Aorta (tissue), 5 donors: ENCODE measurements around the gene PHLPP1. TPM values are rescaled to one million over a fixed set of nuclear protein-coding genes. Genes with fewer than 3 reads are reported as not detected.

Source experiments
- ATAC-seq: fragments of 200-7000 bp; cut with Tn5 transposase; one replicate; pipeline ENCODE4 v1.9.1; 2022; ENCODE audit warnings: moderate library complexity; ENCODE audit not compliant: low FRiP score
- DNase-seq, 2 donors: peaks; one replicate each; pipeline ENCODE4 v3.0.0-alpha.2; 2020
- H3K27ac ChIP-seq, 2 donors: one replicate each; pipeline ENCODE4 v1.5.1; 2013; ENCODE audit warnings: low read length in 2 of 2, mild to moderate bottlenecking in 2 of 2, moderate library complexity in 2 of 2, control low read depth in 1 of 2, inconsistent platforms in 1 of 2, low read depth in 1 of 2
- H3K27me3 ChIP-seq, 2 donors: one replicate each; pipeline ENCODE4 v1.6.1; 2013; ENCODE audit warnings: control low read depth in 1 of 2, low read length in 1 of 2, mild to moderate bottlenecking in 1 of 2, moderate library complexity in 1 of 2; ENCODE audit not compliant: insufficient read depth in 2 of 2, control insufficient read depth in 1 of 2
- H3K36me3 ChIP-seq, 2 donors: one replicate each; pipeline ENCODE4 v1.6.1; 2013; ENCODE audit warnings: control low read depth in 1 of 2, low read length in 1 of 2, mild to moderate bottlenecking in 1 of 2; ENCODE audit not compliant: insufficient read depth in 2 of 2, control insufficient read depth in 1 of 2
- H3K4me1 ChIP-seq, 2 donors: one replicate each; pipeline ENCODE4 v1.6.1; 2013; ENCODE audit warnings: low read length in 2 of 2, control low read depth in 1 of 2, mild to moderate bottlenecking in 1 of 2, moderate library complexity in 1 of 2; ENCODE audit not compliant: insufficient read depth in 2 of 2, control insufficient read depth in 1 of 2
- H3K4me3 ChIP-seq, 2 donors: one replicate each; pipeline ENCODE4 v1.5.1; 2013; ENCODE audit warnings: low read length in 2 of 2, control low read depth in 1 of 2, mild to moderate bottlenecking in 1 of 2
- H3K9me3 ChIP-seq: one replicate; pipeline ENCODE4 v1.6.1; 2013; ENCODE audit warnings: mild to moderate bottlenecking, low read length; ENCODE audit not compliant: control insufficient read depth
- WGBS, 2 donors: extraction: QIAGEN DNeasy Blood & Tissue Kit; methylation state at CpG; one replicate each; pipeline ENCODE4 v1.1.7; 2013; 5-methylcytosine and 5-hydroxymethylcytosine counted together
- intact Hi-C, 2 donors: fragments of 100-400 bp; cut with DNase I; formaldehyde crosslinking; loops; one replicate each; pipeline versions ENCODE4 v1.14.2 to v1.15.0; 2022
- polyA plus RNA-seq, 2 donors: library from polyadenylated mRNA; stranded (reverse); fragments of 200-250 nt; gene quantifications; one replicate each; pipeline ENCODE4 v1.2.3, GENCODE V29; 2013
- total RNA-seq, 2 donors: library from RNA; stranded (reverse); fragmentation: NEBNext Ultra II Directional; extraction: Animal tissue kit (Norgen Biotek cat#: 25700); gene quantifications; one replicate each; pipeline ENCODE4 v1.2.1, GENCODE V29; 2021
- donor health status: healthy with polysubstance abuse.
- donor health status: Bipolar disorder and iron deficiency.
- donor health status: DM: no; HTN: no; CAD: no.
- donor health status: DM: no; HTN: no; CAD: no.
- donor health status: DM: yes; HTN: yes; CAD: no.

PHLPP1 gene
- total and polyA plus RNA-seq, 4 donors, result 1.6 to 16.5 (median 8.3) TPM

GRCh38 chr18:62952807-62953206 is 237.5 kb downstream of the PHLPP1 start:
- ATAC-seq, result no peak
- H3K9me3 ChIP-seq, result no peaks in the 10 kb centered on the region
- 93 to 94% methylated on average over 4 of the region's 4 CpGs for WGBS, 2 donors
- H3K4me3 ChIP-seq, result no peak overlapping the region
- DNase-seq, result no peak
- intact Hi-C loops, result loop anchor here in 1 of 2 donors (10.0 kb wide), 1 partner anchor 238 kb away; the partner anchor contains the start of gene PHLPP1
- H3K27me3 ChIP-seq, result no peaks in the 10 kb centered on the region
- H3K4me1 ChIP-seq, result no peaks in the 10 kb centered on the region
- H3K36me3 ChIP-seq, result no peaks in the 10 kb centered on the region
- H3K27ac ChIP-seq, result no peak overlapping the region

DNA sequence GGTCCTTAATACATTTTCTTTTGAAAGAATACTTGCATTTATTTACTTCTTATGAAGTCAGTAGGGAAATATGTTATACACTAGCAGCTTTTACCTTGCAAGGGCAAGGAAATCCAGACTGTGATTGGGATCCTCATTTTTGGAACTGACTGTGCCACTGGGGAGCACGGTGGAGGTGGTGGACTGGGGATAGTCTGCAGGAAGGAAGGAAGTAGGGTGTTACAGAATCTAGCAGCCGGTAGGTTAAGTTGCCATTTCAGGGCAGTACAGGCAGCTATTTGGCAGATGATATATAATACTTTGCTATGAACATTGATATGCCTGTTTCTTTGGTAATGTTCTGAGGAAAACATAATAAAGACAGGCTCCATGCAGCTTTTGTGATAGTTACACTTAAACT is 238.3 kb downstream of the PHLPP1 start:
- WGBS, 2 donors, result 29 to 33% methylated on average over 2 of the region's 2 CpGs
- H3K27ac ChIP-seq, result no peak overlapping the region
- ATAC-seq (no peak), DNase-seq (no peak)
- no peak overlapping the region for H3K4me3 ChIP-seq
- peaks cover 0 to 1% of the 10 kb centered on the region in 2 donors for H3K36me3 ChIP-seq
- intact Hi-C loops, result loop anchor here in 1 of 2 donors (10.0 kb wide), 1 partner anchor 239 kb away; the partner anchor contains the start of gene PHLPP1
- H3K9me3 ChIP-seq, result no peaks in the 10 kb centered on the region
- H3K27me3 ChIP-seq, result no peaks in the 10 kb centered on the region
- H3K4me1 ChIP-seq, result no peaks in the 10 kb centered on the region

GRCh38 chr18:62954366-62954765 is 239.0 kb downstream of the PHLPP1 start:
- ATAC-seq (no peak), DNase-seq (no peak)
- no peak overlapping the region for H3K4me3 ChIP-seq
- 73 to 75% methylated on average over 2 of the region's 2 CpGs for WGBS, 2 donors
- H3K27me3 ChIP-seq, result no peaks in the 10 kb centered on the region
- H3K4me1 ChIP-seq, result no peaks in the 10 kb centered on the region
- no peak overlapping the region for H3K27ac ChIP-seq
- H3K36me3 ChIP-seq, result peaks cover 0 to 5% of the 10 kb centered on the region in 2 donors
- intact Hi-C loops, result loop anchor here in 1 of 2 donors (10.0 kb wide), 1 partner anchor 240 kb away; the partner anchor contains the start of gene PHLPP1
- no peaks in the 10 kb centered on the region for H3K9me3 ChIP-seq

GRCh38 chr18:62957885-62958472 is 242.6 kb downstream of the PHLPP1 start:
- Histone ChIP-seq H3K4me3 (no peak overlapping the region), H3K27ac (no peak overlapping the region), H3K36me3 (peaks cover 0 to 5% of the 10 kb centered on the region in 2 donors), H3K27me3 (no peaks in the 10 kb centered on the region), H3K4me1 (no peaks in the 10 kb centered on the region), H3K9me3 (no peaks in the 10 kb centered on the region)
- ATAC-seq (no peak), DNase-seq (no peak)
- 78 to 82% methylated on average over 9 of the region's 9 CpGs for WGBS, 2 donors
- intact Hi-C loops, result loop anchor here (5.0 to 10.0 kb wide), 2 partner anchors 241 to 243 kb away; partner anchors contain the start of gene PHLPP1 (in 2 of the 2)

DNA sequence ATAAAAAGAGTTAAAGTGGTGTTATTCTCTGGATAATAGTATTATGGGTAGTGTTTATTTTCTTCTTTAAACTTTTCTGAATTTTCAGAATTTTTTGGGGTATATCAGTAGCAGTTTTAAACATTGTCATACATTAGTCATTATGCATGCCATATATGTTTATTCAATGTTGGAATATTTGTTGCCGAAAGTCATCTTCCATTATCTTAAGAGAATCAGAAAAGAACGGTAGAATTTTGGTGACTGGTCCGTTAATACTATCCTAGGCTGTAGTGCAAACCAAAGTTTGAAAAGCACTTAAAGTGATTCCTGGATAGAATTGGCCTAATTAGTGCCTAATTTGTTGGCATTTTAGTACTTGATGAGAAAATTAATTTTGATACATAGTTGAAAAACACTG is 244.1 kb downstream of the PHLPP1 start:
- H3K36me3 ChIP-seq, result peaks cover 0 to 8% of the 10 kb centered on the region in 2 donors
- H3K4me3 ChIP-seq, result no peak overlapping the region
- H3K9me3 ChIP-seq, result no peaks in the 10 kb centered on the region
- 91 to 93% methylated on average over 3 of the region's 3 CpGs for WGBS, 2 donors
- no peak for ATAC-seq
- no peaks in the 10 kb centered on the region for H3K27me3 ChIP-seq
- no peaks in the 10 kb centered on the region for H3K4me1 ChIP-seq
- intact Hi-C loops, result loop anchor here (5.0 to 10.0 kb wide), 2 partner anchors 242 to 245 kb away; partner anchors contain the start of gene PHLPP1 (in 2 of the 2)
- no peak overlapping the region for H3K27ac ChIP-seq
- no peak for DNase-seq

- no peaks in the 10 kb centered on the region for H3K27me3 ChIP-seq
- WGBS, 2 donors, result 74 to 76% methylated on average over 3 of the region's 3 CpGs
- DNase-seq (no peak), ATAC-seq (no peak)
- peaks cover 0 to 8% of the 10 kb centered on the region in 2 donors for H3K36me3 ChIP-seq
- no peaks in the 10 kb centered on the region for H3K4me1 ChIP-seq
- H3K9me3 ChIP-seq, result no peaks in the 10 kb centered on the region
- H3K4me3 ChIP-seq, result no peak overlapping the region
- H3K27ac ChIP-seq, result no peak overlapping the region
- intact Hi-C loops, result no loop called here
These were observed 248.2 kb downstream of the PHLPP1 start for GRCh38 chr18:62963507-62963906.

DNA sequence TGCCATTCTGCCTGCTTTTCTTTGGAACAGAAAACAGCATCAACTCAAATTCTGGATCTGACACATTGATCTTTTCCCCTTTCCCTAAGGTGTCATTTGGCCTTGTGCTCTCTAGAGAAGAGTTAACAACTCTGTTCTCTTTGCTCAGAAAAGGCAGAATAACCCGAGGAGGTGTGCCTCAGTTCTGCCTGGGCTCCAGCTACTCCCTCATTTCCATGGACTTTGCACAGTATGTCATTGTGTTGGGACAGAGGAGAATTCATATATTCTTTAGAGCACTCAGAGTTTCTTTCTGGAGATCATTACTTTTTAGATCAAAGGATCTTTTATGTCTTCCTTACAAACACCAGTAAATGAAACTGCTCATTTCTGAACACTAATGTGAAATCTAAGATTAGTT is 249.1 kb downstream of the PHLPP1 start:
- Histone ChIP-seq H3K9me3 (no peaks in the 10 kb centered on the region), H3K27ac (no peak overlapping the region), H3K4me1 (no peaks in the 10 kb centered on the region), H3K27me3 (no peaks in the 10 kb centered on the region), H3K36me3 (peaks cover 0 to 3% of the 10 kb centered on the region in 2 donors), H3K4me3 (no peak overlapping the region)
- ATAC-seq (no peak), DNase-seq (no peak)
- intact Hi-C loops, result no loop called here
- 74 to 78% methylated on average over 1 of the region's 1 CpG for WGBS, 2 donors

DNA sequence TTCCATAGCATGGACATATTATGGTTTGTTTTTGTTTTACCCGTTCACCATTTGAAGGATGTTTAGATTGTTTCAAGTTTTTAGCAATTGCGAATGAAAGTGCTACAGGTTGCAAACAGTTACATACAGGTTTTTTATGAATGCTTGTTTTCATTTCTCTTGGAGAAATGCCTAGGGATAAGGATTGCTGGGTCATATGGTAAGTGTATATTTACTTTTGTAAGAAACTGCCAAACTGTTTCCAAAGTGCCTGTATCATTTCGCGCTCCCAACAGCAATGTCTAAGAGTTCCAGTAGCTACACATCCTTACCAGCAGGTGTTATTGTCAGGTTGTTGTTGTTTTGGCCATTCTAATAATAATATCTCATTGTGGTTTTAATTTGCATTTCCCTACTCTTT is 251.7 kb downstream of the PHLPP1 start:
- H3K9me3 ChIP-seq, result no peaks in the 10 kb centered on the region
- peaks cover 0 to 3% of the 10 kb centered on the region in 2 donors for H3K36me3 ChIP-seq
- H3K27ac ChIP-seq, result no peak overlapping the region
- no peak for DNase-seq
- no peaks in the 10 kb centered on the region for H3K4me1 ChIP-seq
- no peaks in the 10 kb centered on the region for H3K27me3 ChIP-seq
- 51 to 52% methylated on average over 4 of the region's 4 CpGs for WGBS, 2 donors
- ATAC-seq, result no peak
- no peak overlapping the region for H3K4me3 ChIP-seq
- intact Hi-C loops, result no loop called here

DNA sequence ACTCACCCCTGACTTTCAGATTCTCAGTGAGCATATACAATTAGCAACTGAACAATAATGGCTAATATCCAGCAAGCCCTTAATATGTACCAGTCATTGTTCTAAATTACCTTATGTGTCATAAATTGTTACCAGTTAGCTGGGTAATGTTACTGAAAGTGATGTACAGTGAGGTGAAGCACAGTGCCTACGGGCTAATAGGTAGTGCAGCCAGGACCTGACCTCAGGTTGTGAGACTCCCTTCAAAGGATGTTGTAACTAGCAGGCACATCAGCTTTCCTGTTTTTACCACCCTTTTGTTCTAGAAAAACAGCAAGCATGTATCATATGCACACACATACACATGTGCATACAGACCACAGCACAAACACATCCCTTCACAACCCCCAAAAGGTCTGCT is 258.3 kb downstream of the PHLPP1 start:
- Histone ChIP-seq H3K9me3 (no peaks in the 10 kb centered on the region), H3K27ac (no peak overlapping the region), H3K27me3 (no peaks in the 10 kb centered on the region), H3K36me3 (peaks cover 0 to 4% of the 10 kb centered on the region in 2 donors), H3K4me3 (no peak overlapping the region), H3K4me1 (no peaks in the 10 kb centered on the region)
- intact Hi-C loops, result no loop called here
- no peak for DNase-seq
- WGBS, 2 donors, result 90% methylated on average over 1 of the region's 1 CpG
- ATAC-seq, result no peak
